Measurements from ENCODE around the gene PPM1F. TPM values are rescaled to one million over a fixed set of nuclear protein-coding genes. Genes with fewer than 3 reads are reported as not detected.

PPM1F gene
- total and polyA plus RNA-seq, 10 of the 15 experiments (the other 5 are each of a cell fraction or from before 2014, with no cell fraction given): 0.55 to 26.3 (median 9.7) TPM

DNA sequence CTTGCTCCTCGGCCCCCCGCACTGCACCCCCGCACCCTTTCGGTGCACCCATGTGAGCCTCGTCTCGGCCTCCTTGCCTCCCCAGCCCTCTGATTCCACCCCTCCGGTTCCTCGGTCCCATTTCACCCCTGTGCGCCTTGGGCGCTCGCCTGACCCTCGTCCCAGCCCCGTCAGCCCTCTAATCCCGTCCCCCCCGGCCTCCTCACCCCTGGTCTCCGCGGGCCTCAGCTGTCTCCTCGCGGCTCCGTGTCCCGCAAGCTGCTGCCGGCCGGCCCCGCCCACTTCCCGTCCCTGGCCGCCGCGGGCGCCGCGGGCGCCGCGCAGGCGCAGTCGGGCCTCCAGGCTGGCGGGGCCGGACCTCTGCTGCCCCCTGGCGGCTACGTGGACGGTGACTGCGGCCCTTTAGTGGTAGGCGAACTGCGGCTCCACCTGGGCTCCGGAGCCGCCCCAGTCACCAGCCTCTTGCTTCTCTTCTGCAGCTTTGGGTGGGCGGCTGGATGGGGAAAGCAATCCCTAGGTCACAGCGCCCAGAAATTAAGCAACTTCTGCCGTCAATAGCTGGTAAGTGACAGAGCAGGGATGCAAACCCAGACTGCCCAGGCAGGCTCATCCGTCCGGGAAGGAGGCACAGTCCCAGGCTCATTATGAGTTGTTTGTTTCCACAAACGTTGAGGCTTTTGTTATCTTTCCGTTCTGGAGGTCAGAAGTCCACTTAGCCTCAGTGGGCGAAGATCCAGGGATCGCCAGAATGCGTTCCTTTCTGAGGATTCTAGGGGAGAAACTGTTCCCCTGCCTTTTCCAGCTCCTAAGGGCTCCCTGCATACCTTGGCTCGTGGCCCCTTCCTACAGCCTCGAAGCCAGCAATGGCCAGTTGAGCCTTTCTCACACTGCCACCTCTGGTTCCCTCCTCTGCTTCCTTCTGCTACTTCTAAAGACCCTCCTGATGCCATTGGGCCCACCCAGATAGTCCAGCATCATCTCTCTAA is at the start of gene PPM1F (continued):
- no peak for TF ChIP-seq ZNF592 (IDR thresholded peaks at IDR 0.05)
- TF ChIP-seq HDAC6 (IDR thresholded peaks at IDR 0.05; ENCODE audit: unreplicated experiment): no peak
- TF ChIP-seq SMARCA5 (IDR thresholded peaks at IDR 0.05): peak; percentile 90
- TF ChIP-seq, protein P1, sequence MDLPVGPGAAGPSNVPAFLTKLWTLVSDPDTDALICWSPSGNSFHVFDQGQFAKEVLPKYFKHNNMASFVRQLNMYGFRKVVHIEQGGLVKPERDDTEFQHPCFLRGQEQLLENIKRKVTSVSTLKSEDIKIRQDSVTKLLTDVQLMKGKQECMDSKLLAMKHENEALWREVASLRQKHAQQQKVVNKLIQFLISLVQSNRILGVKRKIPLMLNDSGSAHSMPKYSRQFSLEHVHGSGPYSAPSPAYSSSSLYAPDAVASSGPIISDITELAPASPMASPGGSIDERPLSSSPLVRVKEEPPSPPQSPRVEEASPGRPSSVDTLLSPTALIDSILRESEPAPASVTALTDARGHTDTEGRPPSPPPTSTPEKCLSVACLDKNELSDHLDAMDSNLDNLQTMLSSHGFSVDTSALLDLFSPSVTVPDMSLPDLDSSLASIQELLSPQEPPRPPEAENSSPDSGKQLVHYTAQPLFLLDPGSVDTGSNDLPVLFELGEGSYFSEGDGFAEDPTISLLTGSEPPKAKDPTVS (IDR thresholded peaks at IDR 0.05; ENCODE audit: low read depth, low read length): no peak
- no peak for TF ChIP-seq EED (IDR thresholded peaks at IDR 0.05; ENCODE audit: low read depth)
- TF ChIP-seq PML (IDR thresholded peaks at IDR 0.05; ENCODE audit: low read length): no peak
- peak; percentile 41; the same call in 1 of the 2 replicates for TF ChIP-seq HCFC1 (IDR thresholded peaks at IDR 0.05; ENCODE audit: low read length)
- TF ChIP-seq IKZF2 (IDR thresholded peaks at IDR 0.05): no peak
- no peak for TF ChIP-seq MEF2B (IDR thresholded peaks at IDR 0.05; ENCODE audit: partially characterized antibody, poor library complexity, severe bottlenecking)
- no peak for TF ChIP-seq EP300 (IDR thresholded peaks at IDR 0.05; ENCODE audit: borderline replicate concordance in 1 of 2, control insufficient read depth in 1 of 2, low read depth in 2 of 2, low read length in 2 of 2)
- TF ChIP-seq, protein P2, sequence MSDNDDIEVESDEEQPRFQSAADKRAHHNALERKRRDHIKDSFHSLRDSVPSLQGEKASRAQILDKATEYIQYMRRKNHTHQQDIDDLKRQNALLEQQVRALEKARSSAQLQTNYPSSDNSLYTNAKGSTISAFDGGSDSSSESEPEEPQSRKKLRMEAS (IDR thresholded peaks at IDR 0.05; ENCODE audit: low read depth, low read length): no peak
- TF ChIP-seq MTA3 (IDR thresholded peaks at IDR 0.05; ENCODE audit: borderline replicate concordance, low read length): no peak
- no peak for TF ChIP-seq HDAC2 (IDR thresholded peaks at IDR 0.05)
- TF ChIP-seq TAF1 (IDR thresholded peaks at IDR 0.05; ENCODE audit: borderline replicate concordance, low read depth, low read length): peak; percentile 32; the same call in 1 of the 2 replicates
- no peak for TF ChIP-seq ZBED1 (IDR thresholded peaks at IDR 0.05; ENCODE audit: borderline replicate concordance)
- no peak for TF ChIP-seq ZSCAN29 (IDR thresholded peaks at IDR 0.05)
- no peak for TF ChIP-seq YBX1 (IDR thresholded peaks at IDR 0.05)
- peak; percentile 87 for TF ChIP-seq NKRF (conservative IDR thresholded peaks at IDR 0.05)
- TF ChIP-seq SREBF2 (IDR thresholded peaks at IDR 0.05; ENCODE audit: low read length): no peak
- no peak for TF ChIP-seq SMAD5 (IDR thresholded peaks at IDR 0.05; ENCODE audit: low read depth)
- no peak for TF ChIP-seq RELB (IDR thresholded peaks at IDR 0.05; ENCODE audit: low read depth)

All from GM12878 (cell line).